ENCODE measurements around the gene AKT2.
"Not testable (repeated sequence)": the region's sequence is repeated elsewhere in the genome, so short reads cannot be mapped to it uniquely, and the experiment has no call there.

The AKT2 gene

GRCh38 chr19:40284501-40285352, at the start of gene AKT2:
Gene AKT2 (minus strand): TSS chr19:40285345. CDS start chr19:40265267, 20,078 bp downstream.
- peak; percentile 15 to 19 for DNase-seq

- not testable (repeated sequence) for DNase-seq
Observed at GRCh38 chr19:40333083-40333482, 47.9 kb upstream of the AKT2 start.

- DNase-seq = no peak
Observed at GRCh38 chr19:40332669-40333068, 47.5 kb upstream of the AKT2 start.

GRCh38 chr19:40331052-40331451, 45.9 kb upstream of the AKT2 start:
- DNase-seq = no peak

GRCh38 chr19:40326201-40326600, 41.1 kb upstream of the AKT2 start:
- no peak for DNase-seq

- DNase-seq = no peak
Observed at GRCh38 chr19:40323705-40324104, 38.6 kb upstream of the AKT2 start.

- DNase-seq = no peak
Observed at GRCh38 chr19:40322951-40323615, 37.9 kb upstream of the AKT2 start.

- no peak for DNase-seq
Observed at GRCh38 chr19:40322271-40322610, 37.1 kb upstream of the AKT2 start.

GRCh38 chr19:40321566-40322270, 36.6 kb upstream of the AKT2 start:
- DNase-seq = no peak

GRCh38 chr19:40321076-40321475, 35.9 kb upstream of the AKT2 start:
- DNase-seq = no peak

GRCh38 chr19:40320558-40320935, 35.4 kb upstream of the AKT2 start:
- no peak for DNase-seq

- no peak for DNase-seq
Observed at GRCh38 chr19:40317338-40317737, 32.2 kb upstream of the AKT2 start.

GRCh38 chr19:40315812-40316470, 30.8 kb upstream of the AKT2 start:
- DNase-seq = no peak

- DNase-seq = no peak
Observed at GRCh38 chr19:40314656-40315055, 29.5 kb upstream of the AKT2 start.

GRCh38 chr19:40313229-40313983, 28.3 kb upstream of the AKT2 start:
- DNase-seq = no peak

- DNase-seq = no peak
Observed at GRCh38 chr19:40312533-40312932, 27.4 kb upstream of the AKT2 start.

GRCh38 chr19:40309666-40310065, 24.5 kb upstream of the AKT2 start:
- DNase-seq = no peak

- DNase-seq = peak in 1 of 2 donors; percentile 55
Observed at GRCh38 chr19:40305403-40305802, 20.3 kb upstream of the AKT2 start.

- DNase-seq = no peak
Observed at GRCh38 chr19:40304306-40304705, 19.2 kb upstream of the AKT2 start.

GRCh38 chr19:40303765-40304164, 18.6 kb upstream of the AKT2 start:
- no peak for DNase-seq

- DNase-seq = no peak
Observed at GRCh38 chr19:40302224-40303011, 17.3 kb upstream of the AKT2 start.

GRCh38 chr19:40300668-40301067, 15.5 kb upstream of the AKT2 start:
- DNase-seq = no peak
